ENCODE data around the gene SERPINI1. TPM values are rescaled to one million over a fixed set of nuclear protein-coding genes. Genes with fewer than 3 reads are reported as not detected.
"Not testable (repeated sequence)": the region's sequence is repeated elsewhere in the genome, so short reads cannot be mapped to it uniquely, and the experiment has no call there.

Gene SERPINI1
- total RNA-seq, 2 donors from 2014 or later = 0.92 to 1.7 TPM

DNA sequence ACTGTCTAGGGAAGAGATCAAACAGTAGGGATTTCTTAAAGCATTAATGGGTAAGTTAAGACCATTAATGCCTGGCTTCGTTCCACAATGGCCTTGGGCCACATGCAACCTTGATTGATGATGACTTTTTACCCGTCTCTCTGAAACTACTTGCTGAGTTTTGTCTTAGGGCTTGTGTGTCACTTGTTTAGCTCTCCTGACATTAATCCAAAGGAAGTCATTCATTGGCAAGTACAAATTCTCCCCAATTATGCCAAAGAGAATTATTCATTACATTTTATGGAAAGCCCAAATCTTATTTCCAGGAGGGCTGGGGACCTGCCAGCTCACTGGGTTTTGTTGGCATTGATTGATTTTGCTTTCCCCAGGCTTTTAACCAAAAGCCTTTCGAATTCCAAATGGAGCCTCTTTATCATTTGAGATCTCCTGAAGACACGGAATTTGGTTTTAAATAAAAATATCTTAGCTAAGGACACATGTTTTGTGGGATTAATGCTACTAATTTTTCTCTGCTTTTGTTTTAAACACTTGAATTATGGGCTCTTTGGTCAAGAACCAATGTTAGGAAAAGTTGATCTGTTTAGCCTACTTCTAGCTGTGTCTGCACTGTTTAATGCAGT lies 40.7 kb downstream of the SERPINI1 start:
- no peak for DNase-seq
- intact Hi-C loops (cut with DNase I, micrococcal nuclease) = no loop called here

DNA sequence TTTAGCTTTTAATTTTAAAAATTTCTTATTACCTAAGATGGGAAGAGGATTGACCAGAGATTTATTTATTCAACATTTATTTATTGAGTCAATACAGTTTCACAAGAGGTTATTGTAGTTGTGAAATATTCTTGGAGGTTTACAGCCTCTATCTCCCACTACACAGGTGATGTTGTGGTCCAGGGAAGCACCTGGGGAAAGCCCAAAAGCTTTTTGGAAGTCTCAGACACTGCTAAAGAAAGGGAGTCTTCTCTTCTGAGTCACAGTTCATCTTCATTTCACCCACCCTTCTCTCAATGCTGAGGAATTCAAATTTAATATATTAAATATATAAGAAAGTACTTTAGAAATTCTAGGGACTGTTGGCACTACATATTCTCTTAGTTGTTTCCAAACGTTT lies 41.8 kb downstream of the SERPINI1 start:
- DNase-seq (no peak), ATAC-seq (no peak)
- intact Hi-C loops (cut with DNase I, micrococcal nuclease) = no loop called here

More for the DNA sequence above, 40.7 kb downstream of the SERPINI1 start:
- ATAC-seq = no peak

DNA sequence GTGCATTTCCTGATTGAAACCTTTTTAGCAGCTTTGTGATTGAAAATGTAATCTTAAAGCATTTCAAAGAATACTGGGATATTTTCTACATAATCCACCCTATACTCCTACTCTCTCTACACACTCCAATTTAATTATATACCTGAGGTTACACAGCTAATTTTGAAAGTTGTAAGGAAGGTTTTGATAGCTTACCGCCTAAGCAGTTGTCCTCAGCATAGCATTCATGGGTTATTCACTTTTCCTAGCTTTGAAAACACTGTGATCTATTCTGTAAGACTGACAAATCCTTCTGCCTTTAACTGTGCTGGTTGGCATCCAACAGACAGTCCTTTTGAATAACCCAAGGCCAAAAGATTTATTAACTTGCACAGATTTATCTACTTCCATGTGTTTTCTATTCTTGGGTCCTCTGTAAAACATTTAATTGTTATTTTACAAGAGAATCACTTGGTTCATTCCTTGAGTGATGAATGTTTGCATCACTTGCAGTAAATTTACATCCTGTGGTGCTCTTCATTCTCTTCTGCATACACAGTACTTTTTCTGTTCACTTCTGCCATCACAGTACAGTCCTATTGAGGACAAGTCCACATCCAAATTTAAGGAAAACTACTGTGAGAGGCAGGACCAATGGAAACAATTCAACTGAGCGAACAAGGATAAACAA lies 44.8 kb downstream of the SERPINI1 start:
- DNase-seq = no peak
- ATAC-seq = no peak
- intact Hi-C loops (cut with DNase I, micrococcal nuclease) = no loop called here

DNA sequence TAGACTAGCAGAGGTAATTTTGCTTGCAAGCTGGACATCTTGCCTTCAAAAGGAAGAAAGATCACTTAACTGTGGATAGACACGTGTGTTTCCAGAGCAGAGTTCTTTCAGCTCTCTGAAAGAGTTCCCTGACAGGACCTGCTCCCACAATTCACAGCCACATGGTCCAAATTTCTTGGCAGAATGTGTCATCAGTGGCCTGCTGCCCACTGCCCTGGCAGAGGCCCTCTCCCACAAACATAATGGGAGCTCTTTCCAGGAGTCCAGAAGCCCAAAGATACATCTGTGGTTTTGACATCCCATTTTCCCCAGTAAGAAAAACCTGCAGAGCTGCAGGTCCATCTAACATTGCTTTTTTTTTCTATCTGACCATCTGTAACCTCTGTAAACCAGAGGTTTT lies 48.3 kb downstream of the SERPINI1 start:
- intact Hi-C loops (cut with DNase I, micrococcal nuclease) = no loop called here
- no peak for ATAC-seq
- no peak for DNase-seq

DNA sequence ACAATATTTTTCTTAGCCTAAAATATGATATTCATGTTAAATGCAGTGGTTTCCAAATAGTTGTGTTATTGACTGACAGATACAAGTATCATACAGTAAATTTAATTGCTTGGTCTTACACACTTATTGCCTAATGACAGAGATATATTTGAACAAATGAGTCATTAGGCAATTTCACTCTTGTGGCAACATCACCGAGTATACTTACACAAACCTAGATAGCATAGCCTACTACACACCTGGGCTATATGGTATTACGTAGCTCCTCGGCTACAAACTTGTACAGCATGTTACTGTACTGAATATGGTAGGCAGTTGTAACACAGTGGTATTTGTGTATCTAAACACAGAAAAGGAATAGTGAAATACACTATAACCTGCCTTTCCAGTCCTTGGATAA lies 50.3 kb downstream of the SERPINI1 start:
- intact Hi-C loops (cut with DNase I, micrococcal nuclease) = no loop called here
- ATAC-seq = no peak
- DNase-seq = no peak

DNA sequence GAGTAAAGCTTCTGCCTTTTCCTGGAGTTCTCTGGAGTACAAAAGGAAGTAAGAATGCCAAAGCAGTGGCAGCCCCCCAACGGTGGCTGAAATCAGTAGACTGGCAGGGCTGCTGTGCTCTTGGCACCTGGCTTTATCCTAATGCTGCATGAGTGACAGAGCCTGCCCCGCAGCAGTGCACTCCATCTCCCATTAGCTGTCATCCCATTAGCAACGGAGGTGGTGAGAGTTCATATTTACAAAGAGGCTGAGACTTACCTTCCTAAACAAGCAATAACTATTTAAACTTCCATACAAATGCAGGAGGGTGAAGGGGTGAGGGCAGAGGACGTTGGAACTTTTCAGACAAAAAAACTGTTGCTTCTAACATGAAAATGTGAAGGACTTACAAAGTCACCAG lies 51.9 kb downstream of the SERPINI1 start:
- ATAC-seq (no peak), DNase-seq (no peak)
- intact Hi-C loops (cut with DNase I, micrococcal nuclease) = no loop called here

DNA sequence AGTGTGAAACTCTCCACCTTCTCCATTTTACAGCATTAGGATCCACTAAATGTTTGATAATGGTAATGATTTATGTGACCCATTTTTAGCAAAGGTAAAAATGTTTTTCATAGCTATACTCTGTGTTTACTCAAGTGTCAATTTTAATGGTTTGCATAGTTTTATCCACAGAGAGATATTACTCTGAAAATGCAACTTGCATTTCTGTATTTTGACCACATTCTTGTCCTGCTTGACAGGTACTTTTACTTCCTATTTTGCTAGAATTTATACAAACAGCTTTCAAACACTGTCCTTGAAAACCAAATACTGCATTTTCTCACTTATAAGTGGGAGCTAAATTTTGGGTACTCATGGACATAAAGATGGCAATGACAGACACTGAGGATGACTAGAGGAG lies 62.9 kb downstream of the SERPINI1 start:
- DNase-seq = no peak
- intact Hi-C loops (cut with DNase I, micrococcal nuclease) = no loop called here
- ATAC-seq = no peak

DNA sequence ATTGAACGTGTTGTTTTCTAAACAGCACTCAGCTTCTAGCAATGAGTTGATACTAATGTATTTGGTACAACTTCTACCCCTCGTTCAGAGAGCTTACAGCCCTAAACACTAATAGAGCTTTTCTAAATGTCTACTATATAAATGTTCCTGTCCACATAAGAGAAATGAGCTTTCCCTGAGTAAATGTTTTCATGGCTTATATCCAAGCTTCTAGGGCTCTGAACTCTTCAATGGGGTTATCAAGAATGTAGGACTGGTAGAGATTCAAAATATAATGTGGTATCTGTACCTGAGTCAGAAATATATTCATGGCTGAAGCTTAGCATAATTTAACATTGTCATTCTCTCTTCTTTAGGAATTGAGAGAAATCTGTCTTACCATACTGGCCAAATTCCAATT lies 73.4 kb downstream of the SERPINI1 start:
- DNase-seq (no peak), ATAC-seq (no peak)
- intact Hi-C loops (cut with DNase I, micrococcal nuclease) = no loop called here

DNA sequence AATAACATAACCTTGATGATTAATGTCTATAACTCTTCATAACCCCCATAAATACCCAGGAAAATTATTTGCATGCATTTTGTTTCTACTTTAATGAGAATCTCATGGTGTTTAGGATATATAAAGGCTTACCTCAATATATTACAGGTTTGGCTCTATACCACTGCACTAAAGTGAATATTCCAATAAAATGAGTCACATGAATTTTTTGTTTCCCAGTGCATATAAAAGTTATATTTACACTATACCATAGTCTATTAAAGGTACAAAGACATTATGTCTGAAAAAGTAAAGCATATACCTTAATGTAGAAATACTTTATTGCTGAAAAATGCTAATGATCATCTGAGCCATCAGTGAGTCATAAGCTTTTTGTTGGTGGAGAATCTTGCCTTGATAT lies 74.7 kb downstream of the SERPINI1 start:
- DNase-seq (no peak), ATAC-seq (no peak)
- intact Hi-C loops (cut with DNase I, micrococcal nuclease) = no loop called here

DNA sequence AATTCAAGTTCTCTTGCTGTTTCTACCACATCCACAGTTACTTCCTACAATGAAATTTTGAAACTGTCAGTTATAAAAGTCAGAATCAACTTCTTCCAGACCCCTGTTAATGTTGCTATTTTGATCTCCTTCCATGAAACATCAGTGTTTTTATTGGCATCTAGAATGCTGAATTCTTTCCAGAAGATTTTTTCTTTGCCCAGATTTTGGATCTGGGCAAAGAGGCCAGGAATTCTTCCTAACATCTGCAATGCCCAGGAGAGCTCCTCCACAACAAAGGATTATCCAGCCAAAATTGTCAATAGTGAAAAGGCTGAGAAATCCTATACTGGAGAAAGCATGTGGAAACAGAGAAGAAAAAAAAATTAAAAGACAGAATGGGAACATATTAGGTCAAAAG lies 75.5 kb downstream of the SERPINI1 start:
- ATAC-seq (no peak), DNase-seq (no peak)

DNA sequence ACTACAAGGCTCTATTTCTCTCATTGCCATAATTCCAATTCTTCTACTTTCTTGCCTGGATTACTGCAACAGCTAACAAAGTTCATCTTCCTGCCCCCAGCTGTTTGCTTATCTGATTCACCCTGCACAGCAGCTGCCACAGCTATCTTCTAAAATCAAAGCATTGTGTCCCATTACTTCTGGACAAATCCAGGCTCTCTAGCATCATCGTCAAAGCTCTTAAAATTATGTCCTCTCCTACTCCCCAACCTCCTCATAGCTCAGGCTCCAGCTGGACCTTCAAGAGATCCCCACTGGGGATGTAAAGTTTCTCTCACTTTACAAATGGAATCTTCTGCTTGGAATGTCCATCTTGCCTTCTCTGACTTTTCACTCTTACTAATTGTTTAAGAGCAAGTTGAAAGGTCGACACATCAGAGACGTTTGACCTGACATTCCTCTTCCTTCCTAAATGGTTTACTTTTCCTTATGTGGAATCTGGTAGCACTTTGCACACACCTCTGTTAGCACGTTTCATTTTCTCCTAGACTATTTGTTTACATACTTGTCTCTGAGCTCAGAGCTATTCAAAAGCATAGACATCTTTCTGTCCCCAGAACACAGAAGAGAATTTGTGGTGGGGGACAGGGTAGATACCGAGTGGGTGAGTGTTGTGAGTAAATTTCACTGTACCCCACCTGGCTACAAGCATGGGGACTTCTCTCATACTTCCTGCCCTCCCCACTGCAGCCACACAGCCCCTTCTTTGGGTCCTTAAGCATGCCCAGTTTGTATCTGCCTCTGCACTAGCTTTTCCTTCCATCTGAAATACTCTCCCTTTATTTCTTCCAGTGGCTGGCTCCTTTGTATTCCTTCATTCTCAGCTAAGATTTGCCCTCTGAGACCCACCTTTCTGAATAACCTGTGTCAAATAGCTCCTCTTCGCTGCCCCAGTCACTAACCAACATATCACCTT lies 77.9 kb downstream of the SERPINI1 start:
- no peak for ATAC-seq
- no peak for DNase-seq
- intact Hi-C loops (cut with DNase I, micrococcal nuclease) = no loop called here

More for the DNA sequence above, 75.5 kb downstream of the SERPINI1 start:
- intact Hi-C loops (cut with DNase I, micrococcal nuclease) = no loop called here

DNA sequence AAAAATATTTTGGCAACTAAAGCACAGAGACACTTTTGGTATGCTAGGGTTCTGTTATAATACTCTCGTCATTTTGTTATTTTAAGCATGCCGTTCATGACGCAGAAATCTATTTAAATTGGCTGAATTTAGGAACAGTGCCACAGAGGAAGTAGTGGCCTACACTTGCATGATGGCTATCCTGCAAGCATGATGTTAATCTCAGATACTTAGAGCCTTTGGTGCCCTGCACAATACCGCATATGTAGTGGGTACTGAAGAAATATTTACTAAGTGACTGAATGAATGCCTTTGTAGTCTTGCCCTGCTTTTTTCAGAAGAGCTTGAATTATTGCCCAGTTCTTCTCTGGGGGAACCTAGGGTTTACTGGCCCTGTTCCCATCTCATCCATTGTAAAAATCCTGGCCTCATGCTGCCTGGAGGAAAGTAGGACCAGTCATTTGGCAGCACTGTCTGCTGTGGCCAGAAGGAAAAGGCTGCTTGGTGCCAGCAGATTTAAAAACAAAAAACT lies 79.0 kb downstream of the SERPINI1 start:
- ATAC-seq = no peak
- DNase-seq = no peak
- intact Hi-C loops (cut with DNase I, micrococcal nuclease) = no loop called here

DNA sequence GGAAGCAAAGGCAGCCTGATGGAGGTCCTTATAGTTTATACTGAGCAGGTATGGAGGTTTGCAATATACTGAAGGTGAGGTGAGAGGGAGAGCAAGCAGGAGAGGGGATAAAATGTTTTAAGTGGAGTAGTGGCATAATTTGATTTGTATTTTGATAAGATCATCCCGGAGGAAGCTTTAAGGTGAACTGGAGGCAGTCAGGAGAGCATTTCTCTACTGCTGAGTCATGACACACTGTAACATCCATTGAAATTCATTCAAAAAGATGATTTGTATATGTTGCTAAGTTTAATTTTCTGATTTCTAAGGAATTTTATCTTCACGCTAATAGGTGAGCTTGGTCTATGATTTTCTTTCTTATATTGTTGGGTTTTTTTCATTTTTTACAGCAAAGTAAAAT lies 81.4 kb downstream of the SERPINI1 start:
- intact Hi-C loops (cut with DNase I, micrococcal nuclease) = no loop called here
- no peak for ATAC-seq
- DNase-seq = no peak

DNA sequence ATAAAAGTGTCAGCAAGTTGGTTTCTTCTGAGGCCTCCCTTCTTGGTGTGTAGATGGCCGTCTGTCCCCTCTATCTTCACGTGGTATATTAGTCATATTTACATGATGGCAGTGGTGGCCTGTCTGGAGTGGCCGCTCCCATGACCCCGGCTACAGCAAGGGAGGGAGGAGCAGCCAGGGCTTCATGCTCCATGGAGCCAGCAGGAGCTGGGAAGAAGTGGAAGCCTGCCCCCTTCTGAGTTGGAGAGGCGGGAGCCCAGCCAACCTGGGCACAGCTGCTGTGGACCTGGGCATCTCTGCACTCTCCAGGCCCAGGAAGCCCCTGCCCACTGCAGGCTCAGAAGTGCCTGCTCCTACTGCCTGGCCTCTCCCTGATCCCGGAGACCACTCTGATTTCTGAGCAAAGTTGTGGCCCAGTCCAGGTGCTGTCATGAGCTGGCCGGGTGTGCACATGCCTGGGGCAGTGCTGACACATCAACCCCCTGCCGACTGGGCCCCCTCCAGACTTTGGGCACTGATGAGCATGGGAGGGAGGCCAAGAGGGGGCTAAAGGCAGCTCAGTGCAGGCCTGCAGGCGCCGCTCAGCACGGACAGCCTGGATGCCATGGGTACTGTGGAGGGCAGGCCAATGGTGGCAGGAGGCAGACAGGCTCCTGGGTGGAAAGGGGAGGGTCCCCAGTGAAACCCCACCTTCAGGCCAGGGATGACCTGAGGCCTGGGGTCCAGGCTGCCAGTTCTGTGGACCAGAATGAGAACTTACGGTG lies 84.8 kb downstream of the SERPINI1 start:
- ATAC-seq (no peak), DNase-seq (no peak)
- intact Hi-C loops (cut with DNase I, micrococcal nuclease) = no loop called here

DNA sequence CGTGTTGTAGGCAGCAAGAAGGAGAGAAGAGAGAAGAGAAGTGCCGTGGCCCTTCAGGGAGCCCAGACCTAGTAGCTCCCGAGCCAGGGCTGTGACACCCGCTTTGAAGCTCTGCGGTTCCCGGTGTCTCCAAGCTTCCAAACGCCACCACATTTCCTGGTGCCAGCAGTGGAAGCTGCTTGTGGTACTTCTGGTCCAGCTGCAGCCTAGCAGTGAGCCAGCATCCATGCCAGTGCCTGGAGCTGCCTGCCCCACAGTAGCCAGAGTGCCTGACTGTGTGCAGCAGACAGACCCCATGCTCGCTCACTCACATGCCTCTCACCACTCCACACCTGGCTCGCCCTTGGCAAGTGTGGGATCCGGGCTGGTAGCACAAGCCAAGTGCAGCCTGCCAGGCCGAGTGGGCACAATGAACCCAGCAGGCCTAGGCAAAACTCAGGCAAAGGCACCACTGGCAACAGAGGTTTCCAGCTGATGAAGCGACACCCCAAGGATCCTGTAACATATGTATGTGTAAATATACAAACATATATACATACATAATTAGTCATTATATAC lies 85.8 kb downstream of the SERPINI1 start:
- intact Hi-C loops (cut with DNase I, micrococcal nuclease) = no loop called here
- DNase-seq = no peak
- no peak for ATAC-seq

DNA sequence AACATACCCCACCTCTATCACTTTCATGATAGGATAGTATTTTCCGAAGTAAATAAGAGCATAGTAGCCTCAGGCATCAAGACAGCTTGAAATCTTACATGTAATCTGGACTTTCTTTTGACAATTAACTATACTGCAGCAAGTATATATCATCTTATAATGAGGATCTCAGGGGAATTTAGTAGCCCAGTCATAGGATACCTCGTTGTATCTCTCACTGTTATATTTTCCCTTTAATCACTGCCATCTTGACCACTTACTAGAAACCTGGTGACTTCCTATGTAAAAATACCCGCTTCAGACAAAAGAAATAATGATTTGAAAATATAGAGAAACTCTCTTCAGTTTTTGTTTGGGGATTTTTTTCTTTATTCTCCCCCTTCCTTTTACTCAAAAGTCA lies 88.2 kb downstream of the SERPINI1 start:
- intact Hi-C loops (cut with DNase I, micrococcal nuclease) = no loop called here
- no peak for DNase-seq
- no peak for ATAC-seq

DNA sequence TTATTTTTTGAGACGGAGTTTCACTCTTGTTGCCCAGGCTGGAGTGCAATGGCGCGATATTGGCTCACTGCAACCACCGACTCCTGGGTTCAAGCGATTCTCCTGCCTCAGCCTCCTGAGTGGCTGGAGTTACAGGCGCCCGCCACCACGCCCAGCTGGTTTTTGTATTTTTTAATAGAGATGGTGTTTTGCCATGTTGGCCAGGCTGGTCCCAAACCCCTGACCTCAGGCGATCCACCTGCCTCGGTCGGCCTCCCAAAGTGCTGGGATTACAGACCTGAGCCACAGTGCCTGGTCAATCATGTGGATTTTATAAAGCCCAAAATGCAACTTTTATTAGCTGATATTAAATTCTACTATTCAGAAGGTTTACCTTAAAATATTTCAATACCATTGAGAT lies 92.1 kb downstream of the SERPINI1 start:
- DNase-seq; intact Hi-C loops (cut with DNase I, micrococcal nuclease): not testable (repeated sequence)

DNA sequence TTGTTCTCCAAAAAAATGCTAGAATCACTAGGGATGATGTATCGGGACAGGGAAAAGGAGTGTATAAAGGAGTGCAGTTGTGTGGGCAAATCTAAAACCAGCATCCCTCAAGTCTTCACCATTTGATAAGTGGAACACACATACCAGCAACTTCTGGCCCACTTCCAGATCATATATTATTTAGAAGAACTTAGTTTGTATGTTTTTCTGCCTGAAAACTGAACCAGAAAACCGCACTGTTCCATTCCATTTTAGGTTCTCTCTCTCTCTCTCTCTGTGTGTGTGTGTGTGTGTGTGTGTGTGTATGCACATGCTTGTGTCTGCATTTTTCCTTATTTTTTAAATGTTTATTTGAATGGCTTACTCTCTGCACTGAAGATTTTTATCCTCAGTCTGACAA lies 93.5 kb downstream of the SERPINI1 start:
- intact Hi-C loops (cut with DNase I, micrococcal nuclease) = no loop called here
- DNase-seq (no peak), ATAC-seq (no peak)

More for the DNA sequence above, 92.1 kb downstream of the SERPINI1 start:
- ATAC-seq = not testable (repeated sequence)

DNA sequence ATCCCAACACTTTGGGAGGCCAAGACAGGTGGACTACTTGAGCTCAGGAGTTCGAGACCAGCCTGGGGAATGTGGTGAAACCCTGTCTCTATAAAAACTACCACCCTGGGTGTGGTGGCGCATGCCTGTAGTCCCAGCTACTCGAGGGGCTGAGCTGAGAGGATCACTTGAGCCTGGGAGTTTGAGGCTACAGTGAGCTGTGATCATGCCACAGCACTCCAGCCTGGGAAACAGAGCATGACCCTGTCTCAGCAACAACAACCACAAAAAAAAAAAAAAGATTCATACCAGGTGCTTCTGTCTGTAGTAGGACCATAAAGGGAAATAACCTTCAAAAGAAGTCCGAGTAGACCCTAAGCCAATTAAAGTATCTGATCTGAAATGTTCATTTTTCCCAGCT lies 94.5 kb downstream of the SERPINI1 start:
- DNase-seq = no peak
- ATAC-seq = no peak
- intact Hi-C loops (cut with DNase I, micrococcal nuclease) = no loop called here

Data from left colon (tissue), 2 donors.